IgD-negative memory B cell (primary cell): ENCODE data around the gene VPS16. TPM values are rescaled to one million over a fixed set of nuclear protein-coding genes. Genes with fewer than 3 reads are reported as not detected.

Experiments
- H3K27ac Mint-ChIP-seq, 3 donors: one replicate each; pipeline ENCODE4 v1.8.0; 2020 to 2022; ENCODE audit warnings: mild to moderate bottlenecking in 3 of 3, mixed read lengths in 3 of 3, moderate library complexity in 1 of 3
- H3K27me3 Mint-ChIP-seq: one replicate; pipeline ENCODE4 v1.8.0; 2021; ENCODE audit warnings: mixed read lengths
- H3K36me3 Mint-ChIP-seq: one replicate; pipeline ENCODE4 v1.8.0; 2020; ENCODE audit warnings: mild to moderate bottlenecking, mixed read lengths
- H3K4me1 Mint-ChIP-seq, 3 donors: one replicate each; pipeline ENCODE4 v1.8.0; 2020 to 2022; ENCODE audit warnings: mixed read lengths in 3 of 3, mild to moderate bottlenecking in 1 of 3
- H3K4me3 Mint-ChIP-seq, 4 donors: one replicate each; pipeline ENCODE4 v1.8.0; 2020 to 2022; ENCODE audit warnings: mild to moderate bottlenecking in 4 of 4, mixed read lengths in 4 of 4, moderate library complexity in 3 of 4
- H3K9me3 Mint-ChIP-seq, 3 donors: one replicate each; pipeline ENCODE4 v1.8.0; 2020 to 2021; ENCODE audit warnings: mixed read lengths in 3 of 3, mild to moderate bottlenecking in 1 of 3
- polyA plus RNA-seq: library from polyadenylated mRNA; unstranded; fragments of 300-500 nt; fragmentation: Illumina TruSeq; gene quantifications from one replicate; pipeline ENCODE4 v1.2.3, GENCODE V29; 2021

Gene VPS16
- polyA plus RNA-seq, 1 donor from 2014 or later = 22.4 TPM

DNA sequence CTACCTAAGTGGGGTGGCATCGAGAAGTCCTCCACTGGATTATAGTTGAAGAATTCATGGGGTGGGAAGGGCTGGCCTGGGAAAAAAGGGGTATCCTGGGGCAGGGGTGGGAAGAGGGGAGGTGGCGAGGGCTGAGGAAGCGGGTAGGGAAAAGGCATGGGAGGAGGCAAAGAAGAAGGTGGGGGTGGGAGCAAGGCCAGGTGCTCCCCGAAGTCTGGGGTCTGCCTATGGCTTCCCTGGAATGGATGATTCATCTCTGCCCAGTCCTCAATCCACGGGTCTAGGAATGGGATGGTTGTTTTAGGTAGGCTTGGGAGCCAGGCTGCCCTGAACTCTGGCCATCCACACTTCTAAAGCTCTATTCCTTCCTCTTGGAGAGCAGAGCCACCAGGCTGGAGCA is 4.5 kb upstream of the VPS16 start:
- Mint-ChIP-seq H3K27ac (peak overlapping the region in 1 of 3 donors; percentile 28), H3K4me1 (peaks cover 6 to 15% (median 6%) of the 10 kb centered on the region in 3 donors), H3K36me3 (no peaks in the 10 kb centered on the region), H3K9me3 (no peaks in the 10 kb centered on the region), H3K27me3 (no peaks in the 10 kb centered on the region), H3K4me3 (peak overlapping the region in 1 of 4 donors; percentile 30)

DNA sequence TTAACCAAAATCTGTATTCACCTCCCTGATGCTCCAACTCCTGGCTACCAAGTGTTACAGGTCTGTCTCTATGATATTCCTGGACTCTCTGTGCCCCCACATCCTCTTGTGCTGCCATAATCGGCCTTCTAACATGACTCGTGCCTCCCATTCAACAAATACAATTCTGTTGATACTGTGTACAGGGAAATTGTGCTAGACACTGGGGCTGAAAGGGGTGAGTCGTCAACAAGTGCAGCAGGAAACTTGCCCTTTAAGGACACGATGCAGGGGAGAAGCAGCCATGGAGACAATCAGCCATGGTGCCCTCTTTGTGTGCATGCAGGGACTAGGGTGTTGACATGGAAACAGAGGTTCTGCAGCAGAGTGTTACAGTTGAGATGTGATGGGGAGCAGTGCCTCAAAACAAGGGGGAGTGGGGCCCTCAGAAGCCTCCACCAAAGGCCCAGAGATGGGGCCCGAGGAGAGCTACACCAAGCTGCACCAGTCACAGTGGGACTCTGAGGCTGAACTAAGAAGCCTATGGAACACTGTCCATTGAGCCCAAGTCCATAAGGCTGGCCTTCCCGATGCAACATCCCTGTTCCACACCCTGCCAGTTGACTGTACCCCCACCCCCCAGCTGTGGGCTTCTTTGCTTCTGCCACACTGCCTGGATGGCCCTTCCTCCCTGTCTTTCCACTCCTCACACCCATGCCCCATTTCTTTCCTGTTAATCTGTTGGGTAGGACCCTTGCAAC is 3.2 kb upstream of the VPS16 start:
- H3K4me3 Mint-ChIP-seq = peak overlapping the region in 2 of 4 donors; percentile 39 to 79
- peak overlapping the region in 2 of 3 donors; percentile 64 to 75 for H3K27ac Mint-ChIP-seq

DNA sequence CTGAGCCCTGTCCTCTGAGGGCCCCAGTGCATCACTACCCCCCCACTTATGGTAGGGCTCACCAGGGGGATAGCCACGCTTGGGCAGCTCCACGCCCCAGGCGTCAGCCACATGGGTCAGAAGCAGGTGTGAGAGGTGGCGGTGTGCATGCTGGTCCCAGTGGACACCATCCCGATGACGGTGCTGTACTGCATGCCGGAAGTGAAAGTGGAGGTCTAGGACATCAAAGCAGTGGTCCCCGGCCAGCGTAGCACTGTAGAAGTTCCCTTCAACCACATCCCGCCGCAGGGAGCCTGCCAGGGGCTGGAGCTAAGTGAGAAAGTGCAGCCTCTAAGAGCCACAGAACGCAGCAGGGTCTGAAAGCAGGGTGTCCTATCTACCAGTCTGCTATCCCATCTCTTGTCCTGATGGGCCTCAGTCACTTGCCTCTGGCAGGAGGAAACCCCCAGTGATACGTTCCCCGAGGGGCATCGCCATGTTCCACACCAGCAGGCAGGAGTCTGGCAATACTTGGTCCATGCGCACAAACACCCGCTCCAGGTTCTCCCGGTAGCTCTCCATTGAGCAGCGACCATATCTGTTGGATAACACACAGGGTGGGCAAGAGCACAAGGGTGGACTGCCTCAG is 2.3 kb upstream of the VPS16 start:
- H3K27me3 Mint-ChIP-seq = no peaks in the 10 kb centered on the region
- peak overlapping the region; percentile 27 to 79 (median 62) for H3K4me3 Mint-ChIP-seq
- no peaks in the 10 kb centered on the region for H3K9me3 Mint-ChIP-seq
- H3K4me1 Mint-ChIP-seq = peaks cover 6 to 18% (median 10%) of the 10 kb centered on the region in 3 donors
- no peaks in the 10 kb centered on the region for H3K36me3 Mint-ChIP-seq
- H3K27ac Mint-ChIP-seq = peak overlapping the region in 2 of 3 donors; percentile 74 to 75

More for the DNA sequence above, 3.2 kb upstream of the VPS16 start:
- Mint-ChIP-seq H3K9me3 (no peaks in the 10 kb centered on the region), H3K36me3 (no peaks in the 10 kb centered on the region), H3K4me1 (peaks cover 6 to 18% (median 10%) of the 10 kb centered on the region in 3 donors), H3K27me3 (no peaks in the 10 kb centered on the region)

DNA sequence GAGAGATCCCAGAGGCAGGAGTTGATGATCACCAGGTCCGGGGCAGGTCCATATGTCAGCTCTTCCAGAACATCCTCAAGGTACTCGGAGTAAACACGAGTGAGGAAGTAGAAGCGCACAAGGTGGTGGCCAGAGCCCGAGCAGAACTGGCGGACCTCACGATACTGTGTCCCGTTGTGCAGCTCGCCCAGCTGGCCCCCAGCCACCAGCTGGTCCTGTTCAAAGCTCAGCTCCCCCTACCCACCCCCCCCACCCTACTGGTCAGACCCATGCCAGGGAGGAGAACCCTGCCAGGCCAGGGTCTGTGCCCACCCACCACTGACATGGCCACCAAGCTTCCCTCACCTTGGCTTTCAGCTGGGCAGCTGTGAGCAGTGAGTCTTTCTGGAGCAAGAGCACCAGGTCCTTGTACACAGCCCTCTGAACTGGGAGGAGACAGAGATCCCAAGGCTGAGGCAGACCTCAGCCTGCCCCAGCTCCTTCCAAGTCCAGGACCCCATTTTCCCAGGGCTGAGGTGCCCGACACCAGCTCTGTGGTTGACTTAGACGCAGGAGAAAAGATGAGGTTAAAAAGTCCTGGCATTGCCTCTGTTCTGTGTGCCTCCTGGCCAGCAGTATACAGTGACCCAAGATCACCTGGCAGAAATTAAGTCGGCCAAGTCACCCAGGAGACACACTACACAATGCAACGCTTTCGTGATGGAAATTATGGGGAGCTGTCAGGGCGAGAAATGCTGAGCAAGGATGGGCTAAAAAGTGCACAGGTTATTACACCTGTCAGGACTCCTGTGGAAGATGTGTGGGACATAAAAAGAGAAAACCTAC is 1.5 kb upstream of the VPS16 start:
- Mint-ChIP-seq H3K36me3 (no peaks in the 10 kb centered on the region), H3K4me1 (peaks cover 6 to 18% (median 10%) of the 10 kb centered on the region in 3 donors), H3K27me3 (no peaks in the 10 kb centered on the region), H3K4me3 (peak overlapping the region; percentile 85 to 98 (median 88)), H3K9me3 (no peaks in the 10 kb centered on the region), H3K27ac (peak overlapping the region in 2 of 3 donors; percentile 74 to 88)

DNA sequence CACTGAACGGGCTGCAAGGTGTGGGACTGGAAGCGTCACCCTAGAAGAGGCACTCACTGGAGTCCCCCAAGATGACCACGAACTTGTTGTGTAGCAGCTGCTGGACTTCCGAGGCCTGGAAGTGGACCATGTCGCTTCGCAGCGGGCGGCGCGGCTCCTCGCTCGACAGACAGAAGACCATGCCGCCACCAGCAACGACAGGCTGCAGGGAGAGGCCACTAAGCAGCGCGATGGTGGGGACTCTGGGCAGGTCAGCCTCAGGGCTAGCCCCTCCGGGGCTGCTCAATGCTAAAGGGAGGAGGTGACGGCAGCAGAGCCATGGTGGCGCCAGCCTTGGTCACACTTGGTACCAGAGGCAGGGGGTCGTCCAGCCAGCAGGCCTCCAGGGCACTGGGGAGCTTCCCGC is 810 bp upstream of the VPS16 start:
- H3K4me1 Mint-ChIP-seq = peaks cover 6 to 22% (median 10%) of the 10 kb centered on the region in 3 donors
- H3K36me3 Mint-ChIP-seq = peaks cover 2% of the 10 kb centered on the region
- no peaks in the 10 kb centered on the region for H3K27me3 Mint-ChIP-seq
- H3K27ac Mint-ChIP-seq = peak overlapping the region in 1 of 3 donors; percentile 88
- H3K9me3 Mint-ChIP-seq = no peaks in the 10 kb centered on the region
- peak overlapping the region; percentile 85 to 98 (median 88) for H3K4me3 Mint-ChIP-seq

DNA sequence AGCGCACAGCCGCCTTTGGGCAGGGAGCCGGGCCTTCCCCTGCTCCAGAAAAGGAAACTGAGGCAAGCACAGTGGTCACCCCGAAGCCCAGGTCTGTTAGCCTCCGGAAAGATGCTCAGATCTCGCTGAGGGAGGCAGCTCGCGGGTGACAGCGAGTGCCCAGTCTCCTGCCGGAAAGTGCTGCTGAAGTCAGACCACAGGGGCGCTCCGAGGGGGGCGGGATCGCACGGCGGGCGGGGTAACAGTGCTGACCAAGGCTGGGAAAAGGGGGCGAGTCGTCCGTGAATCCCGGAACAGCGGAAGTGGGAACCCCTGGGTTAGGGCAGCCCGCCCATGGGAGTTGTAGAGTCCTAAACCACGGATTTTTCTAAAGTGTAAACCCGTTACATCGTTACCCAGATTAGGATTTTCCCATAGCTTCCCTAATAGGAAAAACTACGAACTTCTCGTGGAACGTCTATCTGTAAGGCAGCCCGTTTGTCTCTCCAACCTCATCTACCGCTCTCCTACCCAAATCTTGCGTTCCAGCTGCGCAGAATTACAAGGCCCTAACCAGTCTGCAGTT is 504 bp downstream of the VPS16 start:
- H3K27ac Mint-ChIP-seq = peak overlapping the region in 2 of 3 donors; percentile 83 to 87
- no peaks in the 10 kb centered on the region for H3K27me3 Mint-ChIP-seq
- H3K4me1 Mint-ChIP-seq = peaks cover 6 to 27% (median 10%) of the 10 kb centered on the region in 3 donors
- H3K4me3 Mint-ChIP-seq = peak overlapping the region; percentile 85 to 98 (median 94)
- H3K36me3 Mint-ChIP-seq = peaks cover 2% of the 10 kb centered on the region
- no peaks in the 10 kb centered on the region for H3K9me3 Mint-ChIP-seq

GRCh38 chr20:2845607-2846006 is 5.1 kb downstream of the VPS16 start:
- Mint-ChIP-seq H3K27me3 (no peaks in the 10 kb centered on the region), H3K4me1 (peaks cover 0 to 13% (median 5%) of the 10 kb centered on the region in 3 donors), H3K36me3 (peaks cover 6% of the 10 kb centered on the region), H3K9me3 (no peaks in the 10 kb centered on the region), H3K27ac (no peak overlapping the region), H3K4me3 (peak overlapping the region in 1 of 4 donors; percentile 27)

DNA sequence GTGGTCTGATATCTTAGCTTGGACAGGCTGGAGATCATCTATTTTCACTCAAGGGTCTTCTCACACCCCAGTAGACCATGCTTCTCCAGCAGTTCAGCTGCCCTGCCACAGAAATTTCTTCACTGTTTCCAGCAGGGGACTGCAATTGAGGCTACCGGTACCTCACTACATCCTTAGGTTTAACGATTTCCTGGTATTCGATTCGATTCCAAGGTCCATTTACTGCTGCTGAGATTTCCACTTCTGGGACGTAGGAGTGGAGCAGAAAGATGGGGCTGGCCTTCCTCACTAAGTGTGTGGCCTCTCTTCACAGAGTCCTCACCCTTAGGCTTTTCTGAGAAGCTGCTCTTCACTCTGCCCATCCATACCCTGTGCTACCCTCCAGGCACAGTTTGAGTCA is 6.2 kb downstream of the VPS16 start:
- H3K4me3 Mint-ChIP-seq = no peak overlapping the region
- no peaks in the 10 kb centered on the region for H3K27me3 Mint-ChIP-seq
- no peak overlapping the region for H3K27ac Mint-ChIP-seq

DNA sequence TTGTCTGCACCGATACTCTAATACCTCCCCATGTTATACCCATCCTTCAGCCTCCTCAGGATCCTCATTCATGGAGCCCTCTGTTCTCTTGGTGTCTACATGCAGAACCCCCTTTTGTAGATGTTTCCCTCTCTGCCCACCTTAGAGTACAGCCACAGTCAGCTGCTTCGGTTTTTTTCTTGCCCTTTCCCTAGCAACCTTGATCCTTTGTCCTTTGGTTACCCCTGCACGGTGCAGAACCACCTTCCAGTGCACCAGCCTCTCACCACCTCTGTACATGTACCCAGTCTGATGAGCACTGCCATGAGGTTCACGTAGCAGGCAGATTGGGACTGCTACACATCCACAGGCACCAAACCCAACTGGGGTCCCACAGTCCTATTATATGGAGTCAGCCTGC is 7.3 kb downstream of the VPS16 start:
- H3K4me3 Mint-ChIP-seq = peak overlapping the region in 1 of 4 donors; percentile 63

More for the DNA sequence above, 6.2 kb downstream of the VPS16 start:
- Mint-ChIP-seq H3K9me3 (no peaks in the 10 kb centered on the region), H3K4me1 (peaks cover 0 to 9% (median 0%) of the 10 kb centered on the region in 3 donors), H3K36me3 (peaks cover 6% of the 10 kb centered on the region)

GRCh38 chr20:2849529-2849928 is 9.0 kb downstream of the VPS16 start:
- Mint-ChIP-seq H3K27ac (no peak overlapping the region), H3K27me3 (no peaks in the 10 kb centered on the region), H3K9me3 (no peaks in the 10 kb centered on the region), H3K4me1 (peaks cover 0 to 19% (median 2%) of the 10 kb centered on the region in 3 donors), H3K4me3 (no peak overlapping the region), H3K36me3 (peaks cover 4% of the 10 kb centered on the region)

More for the DNA sequence above, 7.3 kb downstream of the VPS16 start:
- Mint-ChIP-seq H3K4me1 (peaks cover 0 to 18% (median 2%) of the 10 kb centered on the region in 3 donors), H3K27me3 (no peaks in the 10 kb centered on the region), H3K9me3 (no peaks in the 10 kb centered on the region), H3K27ac (peak overlapping the region in 1 of 3 donors; percentile 46), H3K36me3 (peaks cover 6% of the 10 kb centered on the region)

DNA sequence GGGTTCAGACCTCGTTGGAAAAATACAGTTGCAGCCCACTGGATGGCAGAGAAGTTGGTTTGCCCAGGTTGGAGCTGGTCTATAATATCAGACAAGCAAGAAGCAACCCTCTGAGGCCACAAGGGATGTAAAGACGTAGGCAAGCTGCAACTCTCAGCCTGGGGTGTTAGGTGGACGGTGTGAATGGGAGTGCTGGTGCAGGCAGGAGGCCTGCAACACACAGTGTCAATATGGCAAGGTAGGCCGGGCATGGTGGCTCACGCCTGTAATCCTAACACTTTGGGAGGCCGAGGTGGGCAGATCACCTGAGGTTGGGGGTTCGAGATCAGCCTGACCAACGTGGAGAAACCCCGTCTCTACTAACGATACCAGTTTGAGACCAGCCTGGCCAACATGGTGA is 10.5 kb downstream of the VPS16 start:
- no peaks in the 10 kb centered on the region for H3K9me3 Mint-ChIP-seq
- peak overlapping the region in 1 of 3 donors; percentile 40 for H3K27ac Mint-ChIP-seq
- H3K4me3 Mint-ChIP-seq = no peak overlapping the region
- no peaks in the 10 kb centered on the region for H3K27me3 Mint-ChIP-seq
- peaks cover 0 to 12% (median 2%) of the 10 kb centered on the region in 3 donors for H3K4me1 Mint-ChIP-seq
- H3K36me3 Mint-ChIP-seq = peaks cover 4% of the 10 kb centered on the region

- Mint-ChIP-seq H3K4me1 (peaks cover 0 to 2% (median 0%) of the 10 kb centered on the region in 3 donors), H3K27ac (no peak overlapping the region), H3K27me3 (no peaks in the 10 kb centered on the region), H3K36me3 (peaks cover 4% of the 10 kb centered on the region), H3K4me3 (no peak overlapping the region), H3K9me3 (no peaks in the 10 kb centered on the region)
Observed at GRCh38 chr20:2858591-2858990, 18.0 kb downstream of the VPS16 start.

DNA sequence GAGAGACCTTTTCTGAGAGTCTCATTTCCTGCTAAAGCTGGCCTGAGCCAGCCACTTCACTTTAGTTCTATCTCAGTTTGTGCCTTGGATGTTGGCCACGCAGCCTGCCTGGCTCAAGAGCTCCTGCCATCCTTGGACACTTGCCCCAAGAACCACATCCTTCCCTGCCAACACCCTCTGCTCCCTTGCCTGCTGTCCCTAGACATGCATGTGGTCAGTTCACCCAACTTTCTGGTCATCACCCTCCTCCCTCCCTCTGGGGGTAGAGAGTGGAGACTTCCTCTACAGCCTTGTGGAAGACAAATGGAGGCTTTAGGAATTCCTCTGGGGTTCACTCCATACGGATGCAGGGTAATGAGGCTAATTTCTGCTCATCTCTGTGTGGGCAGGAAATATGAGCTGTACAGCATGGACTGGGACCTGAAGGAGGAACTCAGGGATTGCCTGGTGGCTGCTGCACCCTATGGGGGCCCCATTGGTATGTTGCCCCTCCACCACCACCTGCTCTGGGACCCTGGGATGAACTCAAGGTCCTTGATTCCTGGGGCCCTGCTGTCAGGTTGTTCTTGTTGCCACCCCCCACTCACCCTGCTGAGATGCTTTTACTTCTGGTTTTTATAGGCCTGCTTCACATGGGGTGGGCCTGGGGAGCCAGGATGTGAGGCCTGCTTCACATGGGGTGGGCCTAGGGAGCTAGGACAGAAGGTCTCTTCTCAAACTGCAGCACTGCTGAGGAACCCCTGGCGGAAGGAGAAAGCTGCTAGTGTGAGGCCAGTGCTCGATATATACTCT is 19.0 kb downstream of the VPS16 start:
- Mint-ChIP-seq H3K4me3 (no peak overlapping the region), H3K9me3 (no peaks in the 10 kb centered on the region), H3K4me1 (peaks cover 0 to 2% (median 0%) of the 10 kb centered on the region in 3 donors), H3K36me3 (peaks cover 6% of the 10 kb centered on the region), H3K27me3 (no peaks in the 10 kb centered on the region), H3K27ac (no peak overlapping the region)

DNA sequence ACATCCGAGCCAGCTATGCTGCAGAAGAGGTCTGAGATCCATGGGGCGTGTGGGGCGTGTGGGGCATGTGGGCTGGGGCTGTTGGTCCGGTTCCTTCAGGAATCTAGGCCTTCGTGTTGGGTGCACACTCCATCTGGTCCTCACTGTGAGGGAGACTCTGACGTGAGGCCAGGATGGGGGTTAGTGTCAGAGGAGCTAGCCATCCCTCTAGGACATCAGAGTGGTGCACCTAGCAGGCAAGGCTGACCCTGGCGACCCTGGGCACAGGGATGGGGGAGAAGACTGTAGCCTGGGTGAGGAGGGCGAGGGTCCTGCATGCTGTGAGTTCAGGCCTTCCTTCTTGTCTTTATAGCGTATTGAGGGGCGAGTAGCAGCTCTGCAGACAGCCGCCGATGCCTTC is 24.1 kb downstream of the VPS16 start:
- Mint-ChIP-seq H3K27ac (no peak overlapping the region), H3K36me3 (peaks cover 7% of the 10 kb centered on the region), H3K9me3 (no peaks in the 10 kb centered on the region), H3K4me1 (peaks cover 0 to 5% (median 0%) of the 10 kb centered on the region in 3 donors), H3K4me3 (no peak overlapping the region), H3K27me3 (no peaks in the 10 kb centered on the region)
